Measurements from ENCODE around the gene CYP2U1.

The CYP2U1 gene

GRCh38 chr4:107987916-107988762 lies 56.8 kb downstream of the CYP2U1 start:
- no peak for DNase-seq (ENCODE audit: low read depth)

GRCh38 chr4:107988763-107989035 lies 57.4 kb downstream of the CYP2U1 start:
- no peak for DNase-seq (ENCODE audit: low read depth)

- DNase-seq (ENCODE audit: low read depth) = no peak
These were observed 57.8 kb downstream of the CYP2U1 start for GRCh38 chr4:107989162-107989536.

GRCh38 chr4:107989537-107990386 lies 58.4 kb downstream of the CYP2U1 start, which contains the start of gene HADH:
HADH (plus strand) TSS chr4:107989889; CDS start chr4:107989933, 44 bp downstream.
- peak; percentile 91 for DNase-seq (ENCODE audit: low read depth)

- peak; percentile 57 for DNase-seq (ENCODE audit: low read depth)
These were observed 60.7 kb downstream of the CYP2U1 start for GRCh38 chr4:107991945-107992630.

GRCh38 chr4:107993969-107994368 lies 62.6 kb downstream of the CYP2U1 start:
- no peak for DNase-seq (ENCODE audit: low read depth)

GRCh38 chr4:107994894-107995293 lies 63.5 kb downstream of the CYP2U1 start:
- DNase-seq (ENCODE audit: low read depth) = no peak

GRCh38 chr4:107996949-107997788 lies 65.8 kb downstream of the CYP2U1 start:
- DNase-seq (ENCODE audit: low read depth) = peak; percentile 26

GRCh38 chr4:107997794-107998193 lies 66.4 kb downstream of the CYP2U1 start:
- no peak for DNase-seq (ENCODE audit: low read depth)

GRCh38 chr4:107999932-108000539 lies 68.7 kb downstream of the CYP2U1 start:
- peak; percentile 63 for DNase-seq (ENCODE audit: low read depth)

GRCh38 chr4:108001540-108002135 lies 70.3 kb downstream of the CYP2U1 start:
- peak; percentile 15 for DNase-seq (ENCODE audit: low read depth)
